Smooth muscle cell of trachea (primary cell): Measurements from ENCODE around the gene SPRY4. TPM values are rescaled to one million over a fixed set of nuclear protein-coding genes. Genes with fewer than 3 reads are reported as not detected.

Experiments
- total RNA-seq: library from RNA; depleted of rRNA; stranded (reverse); fragments of >200 nt; gene quantifications from 2 replicates; pipeline ENCODE4 v1.2.1, GENCODE V29; 2014

The SPRY4 gene
- total RNA-seq, result 2.5 and 3.5 TPM in 2 replicates

GRCh38 chr5:142324871-142325724 lies at the start of gene SPRY4:
Gene SPRY4, minus strand, starts transcription at chr5:142325021. Its CDS starts 9,913 bp downstream, at chr5:142315108.

Other genes with a start within 250 kb of the SPRY4 start
- gene NDFIP1, start 216.2 kb downstream of the SPRY4 start, total RNA-seq, result 107 and 127 TPM in 2 replicates